ENCODE measurements around the gene SKIC2.
"Not testable (repeated sequence)": the region's sequence is repeated elsewhere in the genome, so short reads cannot be mapped to it uniquely, and the experiment has no call there.

The SKIC2 gene

DNA sequence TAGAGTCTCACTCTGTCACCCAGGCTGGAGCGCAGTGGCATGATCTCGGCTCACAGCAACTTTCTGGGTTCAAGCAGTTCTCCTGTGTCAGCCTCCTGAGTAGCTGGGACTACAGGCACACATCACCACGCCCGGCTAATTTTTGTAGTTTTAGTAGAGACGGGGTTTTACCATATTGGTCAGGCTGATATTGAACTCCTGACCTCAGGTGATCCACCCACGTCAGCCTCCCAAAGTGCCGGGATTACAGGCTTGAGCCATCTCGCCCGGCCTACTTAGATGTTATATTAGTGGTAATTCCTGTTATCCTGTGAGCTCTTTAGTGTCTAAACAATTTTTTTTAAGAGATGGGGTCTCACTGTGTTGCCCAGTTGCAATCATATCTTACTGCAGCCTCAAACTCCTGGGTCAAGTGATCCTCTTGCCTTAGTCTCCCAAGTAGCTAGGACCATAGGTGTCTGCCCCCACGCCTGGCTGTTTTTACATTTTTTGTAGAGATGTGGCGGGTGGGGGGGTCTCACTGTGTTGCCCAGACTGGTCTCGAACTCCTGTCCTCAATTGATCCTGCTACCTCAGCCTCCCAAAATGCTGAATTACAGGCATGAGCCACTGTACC, 18.9 kb downstream of the SKIC2 start:
- TF ChIP-seq, protein P1, sequence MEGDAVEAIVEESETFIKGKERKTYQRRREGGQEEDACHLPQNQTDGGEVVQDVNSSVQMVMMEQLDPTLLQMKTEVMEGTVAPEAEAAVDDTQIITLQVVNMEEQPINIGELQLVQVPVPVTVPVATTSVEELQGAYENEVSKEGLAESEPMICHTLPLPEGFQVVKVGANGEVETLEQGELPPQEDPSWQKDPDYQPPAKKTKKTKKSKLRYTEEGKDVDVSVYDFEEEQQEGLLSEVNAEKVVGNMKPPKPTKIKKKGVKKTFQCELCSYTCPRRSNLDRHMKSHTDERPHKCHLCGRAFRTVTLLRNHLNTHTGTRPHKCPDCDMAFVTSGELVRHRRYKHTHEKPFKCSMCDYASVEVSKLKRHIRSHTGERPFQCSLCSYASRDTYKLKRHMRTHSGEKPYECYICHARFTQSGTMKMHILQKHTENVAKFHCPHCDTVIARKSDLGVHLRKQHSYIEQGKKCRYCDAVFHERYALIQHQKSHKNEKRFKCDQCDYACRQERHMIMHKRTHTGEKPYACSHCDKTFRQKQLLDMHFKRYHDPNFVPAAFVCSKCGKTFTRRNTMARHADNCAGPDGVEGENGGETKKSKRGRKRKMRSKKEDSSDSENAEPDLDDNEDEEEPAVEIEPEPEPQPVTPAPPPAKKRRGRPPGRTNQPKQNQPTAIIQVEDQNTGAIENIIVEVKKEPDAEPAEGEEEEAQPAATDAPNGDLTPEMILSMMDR (IDR thresholded peaks at IDR 0.05; ENCODE audit: insufficient read depth, missing control alignments) = no peak
- DNase-seq (ENCODE audit: insufficient read length, low spot score) (no peak), FAIRE-seq (no peak)

DNA sequence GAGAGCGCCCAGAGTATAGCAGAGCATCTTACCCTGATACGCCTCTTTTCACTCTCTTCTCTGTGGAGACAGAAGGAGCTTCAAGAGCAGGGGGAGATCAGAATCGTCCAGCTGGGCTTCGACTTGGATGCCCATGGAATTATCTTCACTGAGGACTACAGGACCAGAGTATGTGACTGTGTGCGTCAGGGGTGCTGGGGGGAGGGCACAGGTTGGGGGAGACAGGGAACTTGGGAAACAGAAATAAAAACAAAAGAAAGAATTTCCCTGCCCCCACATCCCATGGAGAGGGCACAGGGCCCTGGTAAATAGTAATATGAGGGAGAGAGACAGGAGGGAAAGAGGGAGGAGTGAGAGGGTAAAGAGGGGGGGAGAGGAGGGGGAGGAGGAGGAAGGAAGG, 19.9 kb downstream of the SKIC2 start:
- no peak for FAIRE-seq
- no peak for DNase-seq (ENCODE audit: insufficient read length, low spot score)
- TF ChIP-seq, protein P1 (IDR thresholded peaks at IDR 0.05; ENCODE audit: insufficient read depth, missing control alignments) = no peak

DNA sequence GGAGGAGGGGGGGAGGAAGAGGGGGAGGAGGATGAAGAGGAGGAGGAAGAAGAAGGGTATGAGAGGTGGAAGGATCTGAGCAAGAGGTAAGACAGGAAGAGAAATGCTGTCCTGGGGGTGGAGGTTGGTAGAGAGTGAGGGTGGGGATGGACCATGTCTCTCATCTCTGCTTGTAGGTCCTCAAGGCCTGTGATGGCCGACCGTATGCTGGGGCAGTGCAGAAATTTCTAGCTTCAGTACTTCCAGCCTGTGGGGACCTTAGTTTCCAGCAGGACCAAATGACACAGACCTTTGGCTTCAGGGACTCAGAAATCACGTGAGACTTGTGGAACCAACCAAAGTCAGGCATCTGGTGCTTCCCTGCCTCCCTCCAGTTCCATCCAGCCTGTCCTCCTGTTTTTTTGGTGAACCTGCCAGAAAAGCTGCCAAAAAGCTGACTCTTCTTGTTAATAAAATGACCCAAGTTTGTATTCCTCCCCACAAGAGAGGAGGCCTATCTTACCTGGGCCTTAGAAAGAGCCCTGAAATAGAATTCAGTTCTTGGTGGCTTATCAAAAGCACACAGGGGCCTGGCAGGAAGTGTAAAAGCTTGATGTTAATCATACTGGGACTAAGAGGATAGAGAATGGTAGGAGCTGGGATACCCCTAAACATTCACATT, 20.4 kb downstream of the SKIC2 start:
- no peak for DNase-seq (ENCODE audit: insufficient read length, low spot score)
- TF ChIP-seq, protein P1 (IDR thresholded peaks at IDR 0.05; ENCODE audit: insufficient read depth, missing control alignments) = no peak
- FAIRE-seq = no peak

DNA sequence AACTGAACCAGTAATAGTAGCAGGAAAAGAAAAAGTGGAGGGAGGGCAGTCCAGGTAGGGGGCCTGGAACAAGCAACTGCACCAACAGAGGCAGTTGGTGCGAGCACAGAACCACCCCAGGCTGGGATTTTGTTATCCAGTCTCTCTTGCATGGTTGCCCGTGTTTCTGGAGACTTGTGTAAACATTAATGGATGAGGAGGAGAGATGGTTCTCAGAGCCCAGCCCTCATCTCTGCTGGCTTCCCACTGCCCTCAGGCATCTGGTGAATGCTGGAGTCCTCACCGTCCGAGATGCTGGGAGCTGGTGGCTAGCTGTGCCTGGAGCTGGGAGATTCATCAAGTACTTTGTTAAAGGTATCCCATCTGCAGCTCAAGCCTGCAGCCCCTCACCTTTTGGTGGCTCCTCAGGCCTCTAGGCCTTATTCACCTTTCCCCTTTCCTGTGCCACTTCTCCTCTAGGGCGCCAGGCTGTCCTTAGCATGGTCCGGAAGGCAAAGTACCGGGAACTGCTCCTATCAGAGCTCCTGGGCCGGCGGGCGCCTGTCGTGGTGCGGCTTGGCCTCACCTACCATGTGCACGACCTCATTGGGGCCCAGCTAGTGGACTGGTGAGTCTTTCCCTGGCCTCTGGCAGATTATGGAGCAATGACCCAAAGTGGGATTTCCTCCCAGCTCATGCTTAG, 21.4 kb downstream of the SKIC2 start:
- FAIRE-seq; DNase-seq (ENCODE audit: insufficient read length, low spot score): not testable (repeated sequence)

DNA sequence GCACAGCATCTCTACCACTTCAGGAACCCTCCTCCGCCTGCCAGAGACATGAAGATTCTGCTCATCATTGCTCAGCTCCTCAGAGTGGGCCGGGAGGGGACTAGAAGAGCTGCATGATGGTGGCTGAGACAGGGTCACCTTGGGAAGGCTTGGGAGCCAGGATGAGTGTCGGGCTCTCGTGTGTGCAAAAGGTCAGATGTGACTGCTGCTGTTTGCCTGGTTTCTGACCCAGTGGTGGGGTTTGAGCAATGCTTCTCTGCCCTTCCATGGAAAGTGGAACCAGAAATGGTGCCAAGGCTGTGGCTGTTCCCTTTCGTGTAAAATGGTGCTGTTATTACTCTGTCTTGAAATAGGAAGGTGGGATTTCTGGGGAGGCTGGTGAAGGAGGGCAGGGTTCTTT, 22.0 kb downstream of the SKIC2 start:
- not testable (repeated sequence) for FAIRE-seq; DNase-seq (ENCODE audit: insufficient read length, low spot score)

DNA sequence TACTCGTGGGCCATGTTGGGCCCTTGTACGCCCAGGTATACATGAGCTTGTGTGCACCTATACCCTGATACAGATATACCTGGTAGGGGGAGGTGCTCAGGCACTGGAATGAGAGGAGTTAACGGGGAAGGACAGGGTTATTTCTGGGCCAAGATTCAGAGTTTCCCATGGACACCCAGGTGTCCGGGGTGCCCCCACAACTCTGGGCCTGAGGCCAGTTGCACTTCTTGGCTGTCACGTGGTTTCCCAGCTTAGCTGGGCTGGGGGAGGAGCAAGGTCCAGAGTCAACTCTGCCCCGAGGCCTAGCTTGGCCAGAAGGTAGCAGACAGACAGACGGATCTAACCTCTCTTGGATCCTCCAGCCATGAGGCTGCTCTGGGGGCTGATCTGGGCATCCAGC, 22.8 kb downstream of the SKIC2 start, which contains the start of gene C4A:
C4A (plus strand) TSS at position 314 of the 400 bp plus-strand sequence; CDS start at position 365, 51 bp downstream.
- DNase-seq (ENCODE audit: insufficient read length, low spot score); FAIRE-seq: not testable (repeated sequence)

DNA sequence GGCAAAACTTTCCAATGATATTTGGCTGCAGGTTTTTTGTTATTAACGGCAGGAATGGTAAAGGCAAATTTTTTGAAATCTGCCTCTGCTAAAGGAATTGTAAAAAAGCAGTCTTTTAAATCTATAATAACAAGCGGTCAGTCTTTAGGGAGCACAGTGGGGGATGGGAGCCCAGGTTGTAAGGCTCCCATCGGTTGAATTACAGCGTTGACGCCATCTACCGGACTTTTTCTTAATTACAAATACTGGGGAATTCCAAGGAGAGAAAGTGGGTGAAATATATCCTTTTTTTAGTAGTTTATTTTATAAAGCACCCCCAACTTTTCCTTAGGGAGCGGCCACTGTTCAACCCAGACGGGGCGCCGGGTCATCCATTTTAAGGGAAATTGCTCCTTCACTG, 30.4 kb downstream of the SKIC2 start:
- FAIRE-seq = not testable (repeated sequence)

DNA sequence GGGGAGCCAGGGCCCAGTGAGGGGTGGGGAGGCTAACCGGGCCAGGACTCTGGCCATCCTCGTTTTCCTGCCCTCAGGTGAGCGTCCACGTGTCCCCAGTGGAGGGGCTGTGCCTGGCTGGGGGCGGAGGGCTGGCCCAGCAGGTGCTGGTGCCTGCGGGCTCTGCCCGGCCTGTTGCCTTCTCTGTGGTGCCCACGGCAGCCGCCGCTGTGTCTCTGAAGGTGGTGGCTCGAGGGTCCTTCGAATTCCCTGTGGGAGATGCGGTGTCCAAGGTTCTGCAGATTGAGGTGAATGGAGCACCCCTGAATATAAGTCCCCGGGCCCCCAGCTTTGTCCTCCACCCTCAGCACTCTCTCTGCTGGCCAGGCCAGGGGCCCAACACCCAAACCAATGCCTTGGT, 35.4 kb downstream of the SKIC2 start:
- not testable (repeated sequence) for DNase-seq (ENCODE audit: insufficient read length, low spot score); FAIRE-seq

More for the DNA sequence above, 30.4 kb downstream of the SKIC2 start:
- DNase-seq (ENCODE audit: insufficient read length, low spot score) = not testable (repeated sequence)

DNA sequence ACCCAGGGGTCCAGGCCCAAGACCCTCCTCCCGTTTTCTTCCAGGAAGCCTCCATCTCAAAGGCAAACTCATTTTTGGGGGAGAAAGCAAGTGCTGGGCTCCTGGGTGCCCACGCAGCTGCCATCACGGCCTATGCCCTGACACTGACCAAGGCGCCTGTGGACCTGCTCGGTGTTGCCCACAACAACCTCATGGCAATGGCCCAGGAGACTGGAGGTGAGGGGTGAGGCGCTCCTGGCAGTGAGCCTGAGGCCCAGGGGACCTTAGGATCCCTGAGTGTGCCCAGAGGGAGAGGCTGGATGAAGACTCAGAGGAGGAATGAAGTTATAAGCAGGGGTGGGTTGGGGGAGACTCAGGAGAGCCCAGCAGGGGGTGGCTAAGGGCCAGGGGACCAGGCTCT, 37.4 kb downstream of the SKIC2 start:
- FAIRE-seq; DNase-seq (ENCODE audit: insufficient read length, low spot score): not testable (repeated sequence)

DNA sequence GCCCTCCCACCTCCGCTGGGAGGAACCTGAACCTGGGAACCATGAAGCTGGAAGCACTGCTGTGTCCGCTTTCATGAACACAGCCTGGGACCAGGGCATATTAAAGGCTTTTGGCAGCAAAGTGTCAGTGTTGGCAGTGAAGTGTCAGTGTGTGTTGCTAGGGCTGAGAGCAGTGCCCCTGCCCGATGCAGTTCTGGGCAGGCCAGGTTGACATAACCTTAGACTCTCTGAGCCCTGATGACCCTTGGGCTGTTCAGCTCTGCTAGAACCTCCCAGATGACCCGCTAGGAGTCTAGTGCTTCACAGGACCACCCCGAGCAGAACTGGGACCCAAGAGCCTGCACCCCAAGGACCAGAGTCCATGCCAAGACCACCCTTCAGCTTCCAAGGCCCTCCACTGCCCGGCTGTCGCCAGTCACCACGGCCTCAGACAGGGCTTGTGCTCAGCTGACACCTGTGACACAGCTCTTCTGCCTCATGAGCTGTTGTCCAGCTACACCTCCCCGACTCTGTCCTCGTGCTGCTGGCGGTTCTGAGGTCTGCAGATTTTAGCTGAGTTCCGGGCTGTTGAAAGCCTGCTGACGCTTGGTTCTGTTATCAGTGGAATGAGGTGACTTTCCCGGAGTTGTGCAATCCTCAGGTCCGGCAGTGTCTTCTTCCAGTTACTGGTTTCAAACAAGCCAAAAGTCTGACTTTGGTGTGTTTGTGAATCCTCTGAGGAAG, 43.7 kb downstream of the SKIC2 start:
- DNase-seq (ENCODE audit: insufficient read length, low spot score) = not testable (repeated sequence)

DNA sequence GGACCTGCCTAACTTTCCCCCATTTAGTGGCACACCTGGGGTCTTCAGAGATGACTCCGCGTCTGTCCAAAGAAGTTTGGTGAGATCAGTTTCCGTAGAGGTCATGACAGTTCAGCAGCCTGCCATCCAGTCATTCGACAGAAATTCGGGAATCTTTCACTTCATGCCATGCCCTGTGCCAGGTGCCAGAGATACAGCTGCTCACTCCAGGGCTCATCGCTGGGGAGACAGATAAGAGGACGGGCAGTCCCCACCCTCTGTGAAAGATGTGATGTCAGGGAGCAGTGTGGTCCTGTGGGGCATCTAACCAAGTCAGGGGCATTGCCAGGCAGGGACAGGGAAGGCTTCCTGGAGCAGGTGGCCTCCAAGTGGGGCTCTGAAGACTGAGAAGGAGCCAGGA, 44.3 kb downstream of the SKIC2 start:
- not testable (repeated sequence) for FAIRE-seq; DNase-seq (ENCODE audit: insufficient read length, low spot score)

More for the DNA sequence above, 43.7 kb downstream of the SKIC2 start:
- FAIRE-seq = not testable (repeated sequence)

DNA sequence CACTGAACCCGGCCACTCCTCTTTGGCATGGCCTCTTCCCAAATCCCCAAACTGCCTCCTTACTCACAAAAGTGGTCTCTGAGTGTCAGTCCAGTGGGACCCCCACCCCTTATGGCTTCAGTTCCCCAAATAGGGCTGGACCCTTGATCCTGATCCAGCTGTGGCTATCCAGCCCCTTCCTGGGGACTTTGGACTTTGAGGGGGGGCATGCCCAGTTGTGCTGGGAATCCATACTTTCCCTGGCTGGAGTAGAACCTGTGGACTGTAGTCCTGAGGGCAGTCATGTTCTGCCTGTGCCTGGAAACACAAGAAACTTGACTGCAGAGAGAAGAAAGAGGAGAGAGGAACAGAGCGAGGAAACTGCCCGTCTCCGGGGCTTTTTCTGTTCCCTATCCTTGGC, 45.4 kb downstream of the SKIC2 start:
- DNase-seq (ENCODE audit: insufficient read length, low spot score); FAIRE-seq: not testable (repeated sequence)

DNA sequence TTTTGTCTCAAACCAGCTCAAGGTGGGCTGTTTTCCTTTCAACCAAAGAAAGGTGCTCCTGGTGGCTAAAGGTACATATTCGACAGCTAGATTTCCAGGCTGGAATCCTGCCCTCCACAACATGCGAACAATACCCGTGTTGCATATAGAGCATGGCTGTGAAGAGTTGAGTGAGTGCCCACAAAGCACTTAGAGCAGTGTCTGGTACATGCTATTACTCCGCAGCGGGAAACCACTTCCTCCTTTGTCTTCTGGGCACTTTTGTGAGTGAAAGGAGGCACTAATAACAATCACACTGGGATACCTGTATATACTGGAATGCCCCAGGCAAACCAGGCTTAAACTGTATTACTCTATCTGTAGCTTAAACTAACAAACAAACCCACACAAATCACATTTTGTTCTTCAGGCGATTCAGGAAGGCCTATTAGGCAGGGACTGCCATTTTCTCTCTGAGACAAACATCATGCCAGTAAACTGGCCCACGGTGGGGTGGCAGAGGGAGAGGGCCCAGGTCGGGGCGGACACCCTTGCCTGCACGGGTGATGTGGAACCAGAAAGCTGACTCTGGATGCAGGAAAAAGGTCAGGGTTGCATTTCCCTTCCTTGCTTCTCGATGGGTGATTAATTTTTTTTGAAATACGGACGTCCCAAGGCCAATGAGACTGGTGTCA, 46.0 kb downstream of the SKIC2 start:
- not testable (repeated sequence) for FAIRE-seq; DNase-seq (ENCODE audit: insufficient read length, low spot score)

DNA sequence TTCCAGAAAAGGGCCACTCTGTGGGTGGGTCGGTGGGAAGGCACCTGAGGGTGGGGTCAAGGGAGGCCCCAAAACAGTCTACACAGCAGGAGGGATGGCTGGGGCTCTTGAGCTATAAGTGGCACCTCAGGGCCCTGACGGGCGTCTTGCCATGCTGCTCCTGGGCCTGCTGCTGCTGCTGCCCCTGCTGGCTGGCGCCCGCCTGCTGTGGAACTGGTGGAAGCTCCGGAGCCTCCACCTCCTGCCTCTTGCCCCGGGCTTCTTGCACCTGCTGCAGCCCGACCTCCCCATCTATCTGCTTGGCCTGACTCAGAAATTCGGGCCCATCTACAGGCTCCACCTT, 46.5 kb downstream of the SKIC2 start:
- not testable (repeated sequence) for DNase-seq (ENCODE audit: insufficient read length, low spot score); FAIRE-seq

DNA sequence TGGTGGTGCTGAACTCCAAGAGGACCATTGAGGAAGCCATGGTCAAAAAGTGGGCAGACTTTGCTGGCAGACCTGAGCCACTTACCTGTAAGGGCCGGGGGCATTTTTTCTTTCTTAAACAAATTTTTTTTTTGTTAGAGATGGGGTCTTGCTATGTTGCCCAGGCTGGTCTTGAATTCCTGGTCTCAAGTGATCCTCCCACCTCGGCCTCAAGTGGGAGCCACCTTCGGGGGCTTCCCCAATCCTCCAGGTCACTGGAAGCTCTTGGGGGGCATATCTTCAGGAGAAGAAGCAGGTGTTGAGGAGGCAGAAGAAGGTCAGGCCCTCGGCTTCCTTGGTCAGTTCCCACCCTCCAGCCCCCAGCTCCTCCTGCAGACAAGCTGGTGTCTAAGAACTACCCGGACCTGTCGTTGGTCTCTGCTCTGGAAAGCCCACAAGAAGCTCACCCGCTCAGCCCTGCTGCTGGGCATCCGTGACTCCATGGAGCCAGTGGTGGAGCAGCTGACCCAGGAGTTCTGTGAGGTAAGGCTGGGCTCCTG, 47.1 kb downstream of the SKIC2 start:
- not testable (repeated sequence) for DNase-seq (ENCODE audit: insufficient read length, low spot score); FAIRE-seq
